Measurements from ENCODE around the gene NAA15.
A peak's percentile ranks its signal among the peaks of the same experiment; 100 is the strongest.
"Not testable (repeated sequence)": the region's sequence is repeated elsewhere in the genome, so short reads cannot be mapped to it uniquely, and the experiment has no call there.

The NAA15 gene

DNA sequence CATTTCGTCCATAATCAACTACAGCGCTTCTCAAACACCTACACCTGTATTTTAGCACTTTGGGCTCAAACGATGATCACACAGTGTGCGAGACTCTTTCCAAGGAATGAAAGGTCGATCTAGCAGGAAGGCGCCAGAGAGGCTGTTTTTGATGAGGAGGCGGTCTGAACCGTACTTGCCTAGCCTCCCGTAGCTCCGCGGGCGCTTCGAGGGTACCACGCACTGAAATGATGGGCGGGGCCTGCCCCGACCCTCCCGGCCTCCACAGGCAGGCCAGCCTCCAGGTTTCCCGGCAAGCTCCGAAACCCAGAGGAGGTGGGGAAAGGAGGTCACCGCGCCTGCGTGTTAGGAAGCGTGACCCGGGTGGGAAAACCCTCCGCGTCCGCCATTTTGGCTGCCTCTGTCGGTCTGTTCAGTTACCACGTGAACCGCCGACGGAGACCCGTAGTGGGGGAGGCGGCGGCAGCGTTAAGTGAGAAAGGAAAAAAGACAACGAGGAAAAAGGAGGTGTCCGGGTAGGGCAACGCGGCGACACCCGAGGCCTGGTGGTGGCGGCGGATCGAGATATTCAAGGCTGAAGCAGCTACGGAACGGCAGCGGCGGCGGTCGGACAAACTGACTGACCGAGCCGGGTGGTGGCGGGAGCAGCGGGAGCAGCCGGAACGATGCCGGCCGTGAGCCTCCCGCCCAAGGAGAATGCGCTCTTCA is at the start of gene NAA15:
TSS of gene NAA15 (plus strand) at position 393 of the 708 bp plus-strand sequence. CDS start at position 666, 273 bp downstream.
- Histone ChIP-seq H3K4me3 (ENCODE audit: low read depth, low read length) (peak within 1 kb of the TSS; percentile 81), H3K4me1 (ENCODE audit: control insufficient read depth, insufficient read depth, low read length) (peaks cover 7% of the 10 kb centered on the region; the same call in 1 of the 2 replicates), H3K27me3 (ENCODE audit: control insufficient read depth, insufficient read depth, low read length) (no peaks in the 10 kb centered on the region), H3K9me3 (ENCODE audit: control insufficient read depth, insufficient read depth, low read length) (0 out of 2 replicates have a peak, but pooled peaks cover 10% of the 10 kb centered on the region), H3K9ac (ENCODE audit: low read depth, low read length) (peak within 1 kb of the TSS; percentile 88), H3K36me3 (ENCODE audit: control insufficient read depth, insufficient read depth, low read length) (peaks cover 20% of the 10 kb centered on the region), H3K27ac (ENCODE audit: low read depth, low read length) (peak within 1 kb of the TSS; percentile 94)

DNA sequence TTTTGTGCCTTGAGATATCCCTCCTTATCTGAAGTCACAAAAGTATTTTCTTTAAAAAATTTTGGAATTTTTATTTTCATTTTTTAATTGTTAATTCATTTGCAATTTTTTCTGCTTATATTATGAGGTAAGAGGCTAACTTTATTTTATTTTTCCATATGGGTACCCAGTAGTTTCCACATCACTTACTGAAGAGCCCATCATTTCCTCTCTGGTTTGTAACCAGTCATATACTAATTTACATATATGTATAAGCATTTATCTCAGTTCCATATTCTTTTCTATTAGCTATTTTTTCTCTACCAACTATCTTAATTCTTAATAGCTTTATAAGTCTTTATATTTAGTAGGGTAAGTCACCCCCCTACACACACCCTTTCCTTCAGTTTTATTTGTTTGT is 48.3 kb upstream of the NAA15 start:
- Histone ChIP-seq H3K36me3 (ENCODE audit: control insufficient read depth, insufficient read depth, low read length) (no peaks in the 10 kb centered on the region), H3K27ac (ENCODE audit: low read depth, low read length) (no peak overlapping the region), H3K9ac (ENCODE audit: low read depth, low read length) (no peak overlapping the region), H3K4me1 (ENCODE audit: control insufficient read depth, insufficient read depth, low read length) (no peaks in the 10 kb centered on the region), H3K4me3 (ENCODE audit: low read depth, low read length) (no peak overlapping the region), H3K27me3 (ENCODE audit: control insufficient read depth, insufficient read depth, low read length) (no peaks in the 10 kb centered on the region), H3K9me3 (ENCODE audit: control insufficient read depth, insufficient read depth, low read length) (no peaks in the 10 kb centered on the region)

DNA sequence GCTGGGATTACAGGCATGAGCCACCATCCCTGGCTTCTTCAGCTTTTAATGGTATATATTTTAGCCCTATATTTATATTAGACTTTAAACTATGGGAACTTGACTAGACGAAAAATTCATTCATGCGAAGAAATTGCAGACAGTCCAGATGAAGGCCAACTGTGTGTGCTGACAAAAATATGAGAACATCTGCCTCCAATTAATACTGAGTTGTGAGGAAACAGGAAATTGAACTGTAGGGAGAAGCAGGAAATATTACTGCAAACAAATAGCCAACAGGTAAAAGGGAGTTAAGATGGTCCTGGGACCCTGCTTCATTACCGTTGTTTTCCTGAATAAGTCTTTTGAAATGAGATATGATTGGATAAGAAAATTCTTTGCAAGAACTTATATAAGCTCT is 47.6 kb upstream of the NAA15 start:
- H3K27me3 ChIP-seq (ENCODE audit: control insufficient read depth, insufficient read depth, low read length), result no peaks in the 10 kb centered on the region
- H3K9ac ChIP-seq (ENCODE audit: low read depth, low read length), result no peak overlapping the region
- no peak overlapping the region for H3K4me3 ChIP-seq (ENCODE audit: low read depth, low read length)
- H3K27ac ChIP-seq (ENCODE audit: low read depth, low read length), result no peak overlapping the region
- H3K4me1 ChIP-seq (ENCODE audit: control insufficient read depth, insufficient read depth, low read length), result no peaks in the 10 kb centered on the region
- H3K9me3 ChIP-seq (ENCODE audit: control insufficient read depth, insufficient read depth, low read length), result no peaks in the 10 kb centered on the region
- no peaks in the 10 kb centered on the region for H3K36me3 ChIP-seq (ENCODE audit: control insufficient read depth, insufficient read depth, low read length)

DNA sequence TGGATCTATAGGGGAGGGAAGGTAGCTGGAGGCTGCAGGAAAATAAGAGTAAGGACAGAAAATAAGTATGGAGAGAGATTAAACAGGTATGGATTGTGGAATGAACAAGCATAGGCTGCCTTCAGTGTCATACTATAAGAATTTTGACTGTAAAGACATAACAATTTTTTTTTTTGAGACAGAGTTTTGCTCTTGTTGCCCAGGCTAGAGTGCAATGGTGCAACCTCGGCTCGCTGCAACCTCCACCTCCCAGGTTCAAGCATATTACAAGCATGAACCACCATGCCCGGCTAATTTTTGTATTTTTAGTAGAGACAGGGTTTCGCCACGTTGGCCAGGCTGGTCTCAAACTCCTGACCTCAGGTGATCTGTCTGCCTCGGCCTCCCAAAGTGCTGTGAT is 45.7 kb upstream of the NAA15 start:
- not testable (repeated sequence) for H3K27me3 ChIP-seq (ENCODE audit: control insufficient read depth, insufficient read depth, low read length); H3K27ac ChIP-seq (ENCODE audit: low read depth, low read length)

DNA sequence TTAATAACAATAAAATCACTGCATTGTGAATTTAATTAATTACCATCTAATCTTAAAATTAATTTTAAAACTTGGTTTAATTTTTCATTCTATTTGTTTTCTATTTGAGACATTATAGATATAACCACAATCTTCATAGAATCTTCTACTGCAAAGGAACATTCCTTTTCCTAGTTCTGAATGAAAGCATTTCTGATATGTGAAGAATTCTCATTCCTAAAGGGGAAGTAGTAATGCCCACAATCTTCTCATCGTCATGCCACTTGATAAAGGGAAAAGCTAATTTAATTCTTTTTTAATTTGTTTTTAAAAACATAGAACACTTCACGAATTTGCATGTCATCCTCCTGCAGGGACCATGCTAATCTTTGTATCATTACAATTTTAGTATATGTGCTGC is 45.0 kb upstream of the NAA15 start:
- Histone ChIP-seq H3K27ac (ENCODE audit: low read depth, low read length) (no peak overlapping the region), H3K36me3 (ENCODE audit: control insufficient read depth, insufficient read depth, low read length) (no peaks in the 10 kb centered on the region), H3K9ac (ENCODE audit: low read depth, low read length) (no peak overlapping the region), H3K4me3 (ENCODE audit: low read depth, low read length) (no peak overlapping the region), H3K9me3 (ENCODE audit: control insufficient read depth, insufficient read depth, low read length) (no peaks in the 10 kb centered on the region), H3K27me3 (ENCODE audit: control insufficient read depth, insufficient read depth, low read length) (no peaks in the 10 kb centered on the region), H3K4me1 (ENCODE audit: control insufficient read depth, insufficient read depth, low read length) (no peaks in the 10 kb centered on the region)

More for the DNA sequence above, 45.7 kb upstream of the NAA15 start:
- H3K4me1 ChIP-seq (ENCODE audit: control insufficient read depth, insufficient read depth, low read length); H3K4me3 ChIP-seq (ENCODE audit: low read depth, low read length); H3K9ac ChIP-seq (ENCODE audit: low read depth, low read length); H3K9me3 ChIP-seq (ENCODE audit: control insufficient read depth, insufficient read depth, low read length); H3K36me3 ChIP-seq (ENCODE audit: control insufficient read depth, insufficient read depth, low read length): not testable (repeated sequence)

DNA sequence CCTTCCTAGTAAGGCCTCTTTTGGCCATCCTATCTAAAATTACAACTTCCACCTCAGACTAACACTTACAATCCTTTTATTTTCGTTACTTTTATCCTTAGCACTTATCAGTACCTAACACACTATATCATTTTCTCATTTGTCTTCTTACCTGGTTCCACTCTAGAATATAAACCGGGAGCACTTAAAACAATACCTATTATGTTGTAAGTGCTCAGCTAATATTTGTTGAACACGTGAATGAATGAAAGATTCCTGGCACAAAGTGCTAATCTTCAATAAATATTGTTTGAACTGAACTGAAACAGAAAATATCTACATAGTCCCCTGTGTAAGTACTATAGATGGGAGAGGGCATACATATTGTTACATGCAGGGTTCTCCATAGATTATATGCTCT is 35.7 kb upstream of the NAA15 start:
- Histone ChIP-seq H3K4me3 (ENCODE audit: low read depth, low read length) (no peak overlapping the region), H3K9ac (ENCODE audit: low read depth, low read length) (no peak overlapping the region), H3K36me3 (ENCODE audit: control insufficient read depth, insufficient read depth, low read length) (no peaks in the 10 kb centered on the region), H3K9me3 (ENCODE audit: control insufficient read depth, insufficient read depth, low read length) (no peaks in the 10 kb centered on the region), H3K4me1 (ENCODE audit: control insufficient read depth, insufficient read depth, low read length) (peaks cover 9% of the 10 kb centered on the region; the same call in 1 of the 2 replicates), H3K27ac (ENCODE audit: low read depth, low read length) (no peak overlapping the region), H3K27me3 (ENCODE audit: control insufficient read depth, insufficient read depth, low read length) (no peaks in the 10 kb centered on the region)

DNA sequence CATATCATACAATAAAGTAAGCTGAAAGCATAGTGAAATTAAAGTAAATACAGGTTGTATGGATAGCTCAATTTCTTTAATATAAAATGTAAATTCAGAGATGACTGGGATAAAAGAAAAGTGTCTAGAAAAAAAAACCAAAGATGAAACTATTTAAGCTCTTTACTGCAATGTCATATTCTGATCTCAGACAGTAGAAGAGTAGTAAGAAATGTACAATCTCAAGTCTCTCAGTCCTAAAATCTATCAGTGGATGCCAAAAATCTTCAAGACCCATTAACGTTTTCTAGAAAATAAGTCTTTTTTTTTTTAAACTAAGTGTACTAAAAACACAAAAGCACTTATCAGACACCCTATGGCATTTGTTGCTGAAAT is 35.1 kb upstream of the NAA15 start:
- no peak overlapping the region for H3K9ac ChIP-seq (ENCODE audit: low read depth, low read length)

DNA sequence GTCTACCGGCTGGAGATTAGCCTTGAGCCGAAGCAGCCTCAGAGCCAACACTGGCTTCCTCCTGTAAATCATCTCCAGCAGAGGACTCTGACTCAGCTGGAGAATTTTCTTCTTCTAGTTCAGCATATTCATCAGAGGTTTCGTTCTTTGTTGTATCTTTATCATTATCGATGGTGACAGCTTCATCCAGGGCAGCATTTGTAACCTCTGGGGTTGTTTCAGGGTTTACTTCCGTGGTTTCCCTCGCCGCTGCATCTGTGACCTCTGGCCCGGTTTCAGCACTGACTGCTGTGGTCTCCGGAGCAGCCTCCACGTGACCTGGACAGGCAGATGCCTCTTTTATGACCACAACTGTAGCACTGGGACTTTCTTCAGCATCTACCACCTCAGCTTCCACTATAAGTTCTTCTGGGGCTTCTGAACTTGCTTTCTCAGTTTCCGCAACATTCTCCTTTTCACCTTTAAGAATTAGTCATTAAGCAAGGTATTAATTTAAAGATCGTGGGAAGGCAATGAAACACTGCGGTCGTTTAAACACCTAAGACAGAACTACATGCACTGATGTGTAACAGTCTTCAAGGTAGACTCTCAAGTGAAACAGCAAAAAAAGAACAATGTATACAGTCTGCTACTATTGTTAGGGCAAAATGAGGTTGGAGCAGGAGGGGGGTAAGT is 34.6 kb upstream of the NAA15 start:
- Histone ChIP-seq H3K4me1 (ENCODE audit: control insufficient read depth, insufficient read depth, low read length) (peaks cover 9% of the 10 kb centered on the region; the same call in 1 of the 2 replicates), H3K27ac (ENCODE audit: low read depth, low read length) (peak overlapping the region; percentile 26), H3K36me3 (ENCODE audit: control insufficient read depth, insufficient read depth, low read length) (no peaks in the 10 kb centered on the region), H3K4me3 (ENCODE audit: low read depth, low read length) (no peak overlapping the region), H3K9me3 (ENCODE audit: control insufficient read depth, insufficient read depth, low read length) (no peaks in the 10 kb centered on the region), H3K27me3 (ENCODE audit: control insufficient read depth, insufficient read depth, low read length) (no peaks in the 10 kb centered on the region), H3K9ac (ENCODE audit: low read depth, low read length) (0 out of 2 replicates have a peak overlapping the region, but pooled peaks have one; percentile 22)

More for the DNA sequence above, 35.1 kb upstream of the NAA15 start:
- Histone ChIP-seq H3K4me3 (ENCODE audit: low read depth, low read length) (no peak overlapping the region), H3K27ac (ENCODE audit: low read depth, low read length) (no peak overlapping the region), H3K27me3 (ENCODE audit: control insufficient read depth, insufficient read depth, low read length) (no peaks in the 10 kb centered on the region), H3K36me3 (ENCODE audit: control insufficient read depth, insufficient read depth, low read length) (no peaks in the 10 kb centered on the region), H3K4me1 (ENCODE audit: control insufficient read depth, insufficient read depth, low read length) (peaks cover 9% of the 10 kb centered on the region; the same call in 1 of the 2 replicates), H3K9me3 (ENCODE audit: control insufficient read depth, insufficient read depth, low read length) (no peaks in the 10 kb centered on the region)

DNA sequence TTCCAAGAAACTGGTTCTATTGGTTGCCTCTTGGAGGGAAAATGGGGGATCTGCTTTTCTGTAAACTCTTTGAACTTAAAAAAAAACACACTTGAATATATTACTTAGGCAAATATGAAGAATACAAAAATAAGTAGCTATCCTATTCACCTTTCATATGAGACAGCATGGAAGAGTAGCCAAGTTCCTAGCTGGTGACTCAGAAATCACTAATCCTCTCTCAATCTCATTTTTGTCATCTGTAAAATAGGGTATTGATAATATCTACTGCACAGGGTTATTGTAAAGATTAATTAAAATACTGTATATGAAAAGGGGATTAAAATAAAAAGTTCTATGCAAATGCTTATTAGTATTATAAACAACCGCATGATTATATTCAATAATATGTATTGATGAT is 34.0 kb upstream of the NAA15 start:
- H3K9ac ChIP-seq (ENCODE audit: low read depth, low read length), result no peak overlapping the region
- no peak overlapping the region for H3K4me3 ChIP-seq (ENCODE audit: low read depth, low read length)

DNA sequence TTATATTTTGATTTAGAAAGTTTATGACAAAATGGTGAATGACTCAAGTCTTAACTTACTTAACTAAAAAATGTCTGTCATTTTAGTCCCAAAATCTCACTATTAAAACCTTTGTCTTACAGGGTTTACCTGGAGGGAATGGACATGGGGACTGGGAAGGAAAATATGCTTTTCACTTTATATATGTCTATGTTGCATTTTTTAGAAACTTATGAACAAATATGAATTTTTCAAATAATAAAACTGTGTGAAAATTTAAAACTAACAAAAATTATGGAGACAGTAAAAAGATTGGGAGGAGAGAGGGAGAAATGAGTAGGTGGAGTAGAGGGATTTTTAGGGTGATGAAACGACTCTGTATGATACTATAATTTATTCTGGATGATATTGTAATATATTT is 27.5 kb upstream of the NAA15 start:
- H3K27me3 ChIP-seq (ENCODE audit: control insufficient read depth, insufficient read depth, low read length), result peaks cover 21% of the 10 kb centered on the region
- no peak overlapping the region for H3K27ac ChIP-seq (ENCODE audit: low read depth, low read length)
- H3K9me3 ChIP-seq (ENCODE audit: control insufficient read depth, insufficient read depth, low read length), result no peaks in the 10 kb centered on the region
- H3K4me1 ChIP-seq (ENCODE audit: control insufficient read depth, insufficient read depth, low read length), result no peaks in the 10 kb centered on the region
- no peak overlapping the region for H3K4me3 ChIP-seq (ENCODE audit: low read depth, low read length)
- no peak overlapping the region for H3K9ac ChIP-seq (ENCODE audit: low read depth, low read length)
- H3K36me3 ChIP-seq (ENCODE audit: control insufficient read depth, insufficient read depth, low read length), result no peaks in the 10 kb centered on the region

More for the DNA sequence above, 34.0 kb upstream of the NAA15 start:
- H3K36me3 ChIP-seq (ENCODE audit: control insufficient read depth, insufficient read depth, low read length), result no peaks in the 10 kb centered on the region
- H3K27me3 ChIP-seq (ENCODE audit: control insufficient read depth, insufficient read depth, low read length), result no peaks in the 10 kb centered on the region
- no peaks in the 10 kb centered on the region for H3K9me3 ChIP-seq (ENCODE audit: control insufficient read depth, insufficient read depth, low read length)
- peaks cover 9% of the 10 kb centered on the region; the same call in 1 of the 2 replicates for H3K4me1 ChIP-seq (ENCODE audit: control insufficient read depth, insufficient read depth, low read length)
- no peak overlapping the region for H3K27ac ChIP-seq (ENCODE audit: low read depth, low read length)

DNA sequence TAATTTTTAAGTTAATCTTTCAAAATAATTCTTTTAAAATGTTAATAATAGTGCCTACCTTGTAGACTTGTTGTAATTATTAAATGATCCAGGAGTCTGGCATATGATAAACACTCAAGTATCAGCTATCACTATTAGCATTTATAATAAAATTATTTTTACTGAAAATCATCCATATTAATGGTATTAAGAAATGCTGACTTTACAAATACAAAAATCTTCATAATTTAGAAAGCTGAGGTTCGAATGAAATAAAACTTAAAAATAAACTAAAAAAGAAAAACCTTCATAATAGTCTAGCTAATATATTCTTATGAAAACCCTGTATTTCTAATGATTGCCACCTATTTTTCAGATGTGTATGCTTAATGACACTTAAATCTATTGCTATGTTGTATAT is 26.5 kb upstream of the NAA15 start:
- Histone ChIP-seq H3K36me3 (ENCODE audit: control insufficient read depth, insufficient read depth, low read length) (no peaks in the 10 kb centered on the region), H3K9me3 (ENCODE audit: control insufficient read depth, insufficient read depth, low read length) (no peaks in the 10 kb centered on the region), H3K4me3 (ENCODE audit: low read depth, low read length) (no peak overlapping the region), H3K9ac (ENCODE audit: low read depth, low read length) (no peak overlapping the region), H3K4me1 (ENCODE audit: control insufficient read depth, insufficient read depth, low read length) (no peaks in the 10 kb centered on the region), H3K27me3 (ENCODE audit: control insufficient read depth, insufficient read depth, low read length) (peaks cover 31% of the 10 kb centered on the region), H3K27ac (ENCODE audit: low read depth, low read length) (no peak overlapping the region)

All from HUES48 (cell line).